ENCODE results near the gene KCNQ1. TPM values are rescaled to one million over a fixed set of nuclear protein-coding genes. Genes with fewer than 3 reads are reported as not detected.

The KCNQ1 gene
- total and polyA plus RNA-seq, 9 of the 15 experiments (the other 6 are each of a cell fraction or from before 2014, with no cell fraction given): 0.44 TPM; not detected in 8

DNA sequence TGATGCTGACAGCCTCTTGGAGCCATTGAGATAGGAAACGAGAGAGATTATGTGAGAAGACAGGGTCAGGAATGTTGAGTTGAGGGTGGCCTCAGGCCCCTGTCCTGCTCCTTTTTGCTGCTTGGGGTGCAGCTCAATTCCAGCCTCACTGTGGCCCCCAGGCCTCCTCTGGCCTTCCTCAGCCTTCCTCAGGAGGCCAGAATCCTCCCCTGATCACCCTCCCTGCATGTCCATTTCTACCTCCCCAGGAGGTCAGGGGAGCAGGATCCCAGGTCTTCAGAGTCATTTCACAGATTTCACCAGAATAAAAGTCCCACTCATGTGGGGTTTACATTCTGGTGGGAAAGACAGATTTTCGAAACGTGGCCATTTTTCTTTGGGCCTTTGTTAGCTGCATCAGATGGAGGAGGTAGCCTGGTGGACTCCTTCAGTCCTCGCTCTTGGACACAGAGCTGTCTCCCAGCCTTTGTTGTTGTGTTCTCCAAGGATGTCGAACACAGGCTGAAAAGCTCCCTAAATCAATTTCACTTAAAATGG is 257.2 kb downstream of the KCNQ1 start:
- Histone ChIP-seq H3K9me3 (replicated peaks; ENCODE audit: control insufficient read depth, insufficient read depth, low read depth, low read length) (no peaks in the 10 kb centered on the region; the same call in 1 of the 2 replicates), H3K27me3 (ENCODE audit: control insufficient read depth in 2 of 2, insufficient read depth in 2 of 2, low read length in 2 of 2) (no peaks in the 10 kb centered on the region), H3K36me3 (ENCODE audit: control insufficient read depth, insufficient read depth, low read length) (no peaks in the 10 kb centered on the region), H4K20me1 (replicated peaks; ENCODE audit: control insufficient read depth, insufficient read depth, low read length) (peaks cover 20% of the 10 kb centered on the region), H3K9me1 (ENCODE audit: control insufficient read depth, insufficient read depth, low read length) (no peaks in the 10 kb centered on the region), H3K4me3 (no peak overlapping the region), H3K9ac (ENCODE audit: insufficient read depth in 1 of 2, low read depth in 2 of 2, low read length in 2 of 2) (peak overlapping the region in 1 of 2 experiments; percentile 54; a peak in 1 of 4 replicates), H3K4me1 (replicated peaks in 1 of 2; ENCODE audit: control insufficient read depth in 2 of 2, insufficient read depth in 2 of 2, low read length in 2 of 2) (peaks cover 17 to 47% of the 10 kb centered on the region in 2 experiments; a peak in 4 of 5 replicates), H3K27ac (ENCODE audit: extremely low read depth, low read depth, low read length) (no peak overlapping the region), H3K4me2 (ENCODE audit: insufficient read depth, low read length) (no peak overlapping the region), H2AFZ (ENCODE audit: low read depth, low read length) (no peak overlapping the region), H3K79me2 (ENCODE audit: control insufficient read depth, insufficient read depth, low read length) (peaks cover 32% of the 10 kb centered on the region)
- FAIRE-seq: no peak
- ChIA-PET CTCF (ENCODE audit: low intra/inter-chr PET ratio) (interaction anchor here (0.6 kb wide), 1 partner anchor 481 kb away, joined by 3 read pairs; no protein-coding TSS in a partner anchor), POLR2A (interaction anchor here (0.7 to 2.6 kb wide), 7 partner anchors 9 to 291 kb away, joined by 3 to 14 read pairs (median 4); no protein-coding TSS in a partner anchor)
- WGBS (ENCODE audit: insufficient coverage, low coverage, missing lambda C conversion rate): 59% methylated on average over 5 of the region's 5 CpGs
- BruUV-seq (replicated peaks): no TSS peak
- TF ChIP-seq SIN3A (IDR thresholded peaks at IDR 0.05; ENCODE audit: borderline replicate concordance in 2 of 2, control insufficient read depth in 1 of 2, low read depth in 2 of 2, low read length in 2 of 2) (no peak), ZNF695 (CRISPR knock-in tag; IDR thresholded peaks at IDR 0.05) (no peak), MYNN (IDR thresholded peaks at IDR 0.05) (peak; percentile 81; the same call in 1 of the 2 replicates), MYNN (CRISPR knock-in tag; IDR thresholded peaks at IDR 0.05) (peak; percentile 55; the same call in 1 of the 2 replicates)
- TF ChIP-seq, protein P1, sequence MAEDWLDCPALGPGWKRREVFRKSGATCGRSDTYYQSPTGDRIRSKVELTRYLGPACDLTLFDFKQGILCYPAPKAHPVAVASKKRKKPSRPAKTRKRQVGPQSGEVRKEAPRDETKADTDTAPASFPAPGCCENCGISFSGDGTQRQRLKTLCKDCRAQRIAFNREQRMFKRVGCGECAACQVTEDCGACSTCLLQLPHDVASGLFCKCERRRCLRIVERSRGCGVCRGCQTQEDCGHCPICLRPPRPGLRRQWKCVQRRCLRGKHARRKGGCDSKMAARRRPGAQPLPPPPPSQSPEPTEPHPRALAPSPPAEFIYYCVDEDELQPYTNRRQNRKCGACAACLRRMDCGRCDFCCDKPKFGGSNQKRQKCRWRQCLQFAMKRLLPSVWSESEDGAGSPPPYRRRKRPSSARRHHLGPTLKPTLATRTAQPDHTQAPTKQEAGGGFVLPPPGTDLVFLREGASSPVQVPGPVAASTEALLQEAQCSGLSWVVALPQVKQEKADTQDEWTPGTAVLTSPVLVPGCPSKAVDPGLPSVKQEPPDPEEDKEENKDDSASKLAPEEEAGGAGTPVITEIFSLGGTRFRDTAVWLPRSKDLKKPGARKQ (CRISPR knock-in tag; IDR thresholded peaks at IDR 0.05): no peak
- no peak for DNase-seq (ENCODE audit: extremely low read depth in 1 of 4, low spot score in 3 of 4)
- in situ Hi-C loops (cut with MboI) (no loop called here), intact Hi-C loops (cut with micrococcal nuclease) (no loop called here)
- ATAC-seq: no peak
